Measurements from ENCODE around the gene PNPLA7. TPM values are rescaled to one million over a fixed set of nuclear protein-coding genes. Genes with fewer than 3 reads are reported as not detected.
A peak's percentile ranks its signal among the peaks of the same experiment; 100 is the strongest.

The PNPLA7 gene
- total RNA-seq, 2 donors from 2014 or later, result 7.3 to 7.5 TPM

- Mint-ChIP-seq H3K36me3 (ENCODE audit: low read depth) (no peaks in the 10 kb centered on the region), H3K27ac (no peak overlapping the region), H3K27me3 (no peaks in the 10 kb centered on the region), H3K4me1 (peaks cover 16% of the 10 kb centered on the region), H3K4me3 (peak overlapping the region; percentile 19)
- DNase-seq, result no peak
- H3K9me3 ChIP-seq (ENCODE audit: control insufficient read depth, low read length, poor library complexity, severe bottlenecking), result no peaks in the 10 kb centered on the region
- ATAC-seq, result no peak
Measured at GRCh38 chr9:137462986-137463930, 86.9 kb downstream of the PNPLA7 start.

GRCh38 chr9:137462396-137462985, 87.7 kb downstream of the PNPLA7 start:
- Mint-ChIP-seq H3K36me3 (ENCODE audit: low read depth) (no peaks in the 10 kb centered on the region), H3K27ac (no peak overlapping the region), H3K4me3 (peak overlapping the region; percentile 75), H3K27me3 (no peaks in the 10 kb centered on the region), H3K4me1 (peaks cover 16% of the 10 kb centered on the region)
- no peaks in the 10 kb centered on the region for H3K9me3 ChIP-seq (ENCODE audit: control insufficient read depth, low read length, poor library complexity, severe bottlenecking)
- ATAC-seq, result no peak
- no peak for DNase-seq

GRCh38 chr9:137461663-137462395, 88.4 kb downstream of the PNPLA7 start:
- no peaks in the 10 kb centered on the region for H3K9me3 ChIP-seq (ENCODE audit: control insufficient read depth, low read length, poor library complexity, severe bottlenecking)
- H3K36me3 Mint-ChIP-seq (ENCODE audit: low read depth), result no peaks in the 10 kb centered on the region
- DNase-seq (peak; percentile 47 to 64 (median 59)), ATAC-seq (peak; percentile 67)
- H3K27ac Mint-ChIP-seq, result no peak overlapping the region
- H3K4me1 Mint-ChIP-seq, result peaks cover 16% of the 10 kb centered on the region
- peak overlapping the region; percentile 75 for H3K4me3 Mint-ChIP-seq
- H3K27me3 Mint-ChIP-seq, result no peaks in the 10 kb centered on the region

- peaks cover 15% of the 10 kb centered on the region for H3K4me1 Mint-ChIP-seq
- DNase-seq (no peak), ATAC-seq (no peak)
- H3K4me3 Mint-ChIP-seq, result peak overlapping the region; percentile 75
- H3K27ac Mint-ChIP-seq, result no peak overlapping the region
- H3K36me3 Mint-ChIP-seq (ENCODE audit: low read depth), result no peaks in the 10 kb centered on the region
- no peaks in the 10 kb centered on the region for H3K9me3 ChIP-seq (ENCODE audit: control insufficient read depth, low read length, poor library complexity, severe bottlenecking)
- no peaks in the 10 kb centered on the region for H3K27me3 Mint-ChIP-seq
Measured at GRCh38 chr9:137461316-137461662, 88.9 kb downstream of the PNPLA7 start.

GRCh38 chr9:137460363-137461315, 89.6 kb downstream of the PNPLA7 start:
- DNase-seq (no peak), ATAC-seq (no peak)
- Mint-ChIP-seq H3K4me3 (peak overlapping the region; percentile 75), H3K27ac (no peak overlapping the region), H3K27me3 (no peaks in the 10 kb centered on the region), H3K36me3 (ENCODE audit: low read depth) (no peaks in the 10 kb centered on the region), H3K4me1 (peaks cover 13% of the 10 kb centered on the region)
- no peaks in the 10 kb centered on the region for H3K9me3 ChIP-seq (ENCODE audit: control insufficient read depth, low read length, poor library complexity, severe bottlenecking)

- peaks cover 13% of the 10 kb centered on the region for H3K4me1 Mint-ChIP-seq
- H3K36me3 Mint-ChIP-seq (ENCODE audit: low read depth), result no peaks in the 10 kb centered on the region
- DNase-seq (no peak), ATAC-seq (no peak)
- H3K27me3 Mint-ChIP-seq, result no peaks in the 10 kb centered on the region
- H3K27ac Mint-ChIP-seq, result no peak overlapping the region
- H3K4me3 Mint-ChIP-seq, result peak overlapping the region; percentile 66
- H3K9me3 ChIP-seq (ENCODE audit: control insufficient read depth, low read length, poor library complexity, severe bottlenecking), result no peaks in the 10 kb centered on the region
Measured at GRCh38 chr9:137459601-137460362, 90.4 kb downstream of the PNPLA7 start.

- H3K9me3 ChIP-seq (ENCODE audit: control insufficient read depth, low read length, poor library complexity, severe bottlenecking), result no peaks in the 10 kb centered on the region
- Mint-ChIP-seq H3K4me1 (peaks cover 13% of the 10 kb centered on the region), H3K27ac (no peak within 1 kb of the TSS)
Measured at GRCh38 chr9:137459152-137459600, 91.0 kb downstream of the PNPLA7 start, which contains the start of gene NSMF. NSMF (minus strand) TSS chr9:137459334; CDS start chr9:137459102, 232 bp downstream.

GRCh38 chr9:137458194-137459151, 91.7 kb downstream of the PNPLA7 start:
- peak; percentile 26 for ATAC-seq
- Mint-ChIP-seq H3K4me3 (no peak overlapping the region), H3K27ac (no peak overlapping the region), H3K36me3 (ENCODE audit: low read depth) (no peaks in the 10 kb centered on the region), H3K27me3 (no peaks in the 10 kb centered on the region), H3K4me1 (peaks cover 13% of the 10 kb centered on the region)
- peak in 2 of 3 donors; percentile 4 to 7 for DNase-seq
- no peaks in the 10 kb centered on the region for H3K9me3 ChIP-seq (ENCODE audit: control insufficient read depth, low read length, poor library complexity, severe bottlenecking)

More at GRCh38 chr9:137459152-137459600, 91.0 kb downstream of the PNPLA7 start, which contains the start of gene NSMF:
- peak; percentile 94 to 97 (median 96) for DNase-seq
- Mint-ChIP-seq H3K27me3 (no peaks in the 10 kb centered on the region), H3K36me3 (ENCODE audit: low read depth) (no peaks in the 10 kb centered on the region), H3K4me3 (peak within 1 kb of the TSS; percentile 66)
- ATAC-seq, result peak; percentile 83

GRCh38 chr9:137457406-137458193, 92.6 kb downstream of the PNPLA7 start:
- DNase-seq (peak in 2 of 3 donors; percentile 5 to 7), ATAC-seq (no peak)
- Mint-ChIP-seq H3K27me3 (no peaks in the 10 kb centered on the region), H3K27ac (no peak overlapping the region), H3K4me1 (peaks cover 10% of the 10 kb centered on the region), H3K4me3 (peak overlapping the region; percentile 60), H3K36me3 (ENCODE audit: low read depth) (no peaks in the 10 kb centered on the region)
- no peaks in the 10 kb centered on the region for H3K9me3 ChIP-seq (ENCODE audit: control insufficient read depth, low read length, poor library complexity, severe bottlenecking)

- DNase-seq (peak in 1 of 3 donors; percentile 5), ATAC-seq (no peak)
- H3K9me3 ChIP-seq (ENCODE audit: control insufficient read depth, low read length, poor library complexity, severe bottlenecking), result no peaks in the 10 kb centered on the region
- H3K27ac Mint-ChIP-seq, result peak overlapping the region; percentile 27
- H3K36me3 Mint-ChIP-seq (ENCODE audit: low read depth), result no peaks in the 10 kb centered on the region
- no peaks in the 10 kb centered on the region for H3K27me3 Mint-ChIP-seq
- H3K4me3 Mint-ChIP-seq, result no peak overlapping the region
- peaks cover 14% of the 10 kb centered on the region for H3K4me1 Mint-ChIP-seq
Measured at GRCh38 chr9:137456864-137457405, 93.3 kb downstream of the PNPLA7 start.
